OCI-LY1 (cell line): ENCODE results near the gene NAV3.

Source experiments
- H2AFZ ChIP-seq: fragments of 200-600 bp; sonication (generic), shearing (Covaris generic); 2 replicates; pipeline ENCODE4 v1.6.0; 2014; ENCODE audit warnings: antibody characterized with exemption, mild to moderate bottlenecking, low read length
- H3F3A ChIP-seq: fragments of 200-600 bp; sonication (generic), shearing (Covaris generic); 2 replicates; pipeline ENCODE4 v1.6.0; 2014; ENCODE audit warnings: mild to moderate bottlenecking, antibody characterized with exemption, low read length, moderate library complexity; ENCODE audit not compliant: insufficient read depth
- H3K27ac ChIP-seq: fragments of 200-600 bp; sonication (generic); 2 replicates; pipeline ENCODE4 v1.5.1; 2014; ENCODE audit warnings: low read length, mixed run types, mild to moderate bottlenecking, low read depth; ENCODE audit not compliant: poor library complexity, severe bottlenecking
- H3K27me3 ChIP-seq: fragments of 200-600 bp; sonication (generic); 2 replicates; pipeline ENCODE4 v1.6.0; 2014; ENCODE audit warnings: antibody characterized with exemption, mild to moderate bottlenecking, low read length, moderate library complexity; ENCODE audit not compliant: insufficient read depth
- H3K36me3 ChIP-seq: fragments of 200-600 bp; sonication (generic); 2 replicates; pipeline ENCODE4 v1.6.1; 2014; ENCODE audit warnings: mild to moderate bottlenecking, antibody characterized with exemption, low read length, moderate library complexity, mixed read lengths; ENCODE audit not compliant: insufficient read depth
- H3K4me1 ChIP-seq: fragments of 200-600 bp; sonication (generic); 2 replicates; pipeline ENCODE4 v1.5.1; 2014; ENCODE audit warnings: mild to moderate bottlenecking, low read length, moderate library complexity; ENCODE audit not compliant: insufficient read depth, severe bottlenecking
- H3K4me2 ChIP-seq: fragments of 200-600 bp; sonication (generic), shearing (Covaris generic); 2 replicates; pipeline ENCODE4 v1.6.1; 2014; ENCODE audit warnings: low read length
- H3K4me3 ChIP-seq: fragments of 200-600 bp; sonication (generic); 2 replicates; pipeline ENCODE4 v1.5.1; 2014; ENCODE audit warnings: low read length, low read depth, mild to moderate bottlenecking, mixed read lengths; ENCODE audit not compliant: poor library complexity, severe bottlenecking
- H3K79me2 ChIP-seq: fragments of 200-600 bp; shearing (Covaris generic); 2 replicates; pipeline ENCODE4 v1.6.1; 2016; ENCODE audit warnings: mixed run types, low read length, mixed read lengths; ENCODE audit not compliant: insufficient read depth
- H3K9ac ChIP-seq: fragments of 200-600 bp; sonication (generic), shearing (Covaris generic); 2 replicates; pipeline ENCODE4 v1.6.1; 2014; ENCODE audit warnings: mild to moderate bottlenecking, low read length, mixed read lengths
- H3K9me2 ChIP-seq: fragments of 200-600 bp; sonication (generic), shearing (Covaris generic); 2 replicates; pipeline ENCODE4 v1.6.1; 2014; ENCODE audit warnings: low read depth, mild to moderate bottlenecking, low read length, mixed read lengths
- H3K9me3 ChIP-seq: fragments of 200-600 bp; shearing (Covaris generic); 2 replicates; pipeline ENCODE4 v1.6.1; 2014; ENCODE audit warnings: low read length, mixed read lengths
- H4K20me1 ChIP-seq: fragments of 200-600 bp; sonication (generic), shearing (Covaris generic); 2 replicates; pipeline ENCODE4 v1.6.0; 2016; ENCODE audit warnings: mild to moderate bottlenecking, low read length; ENCODE audit not compliant: insufficient read depth
- EZH2 ChIP-seq: fragments of 200-600 bp; sonication (generic), shearing (Covaris generic); IDR thresholded peaks from 2 replicates; pipeline ENCODE4 v1.8.0; 2017; ENCODE audit warnings: borderline replicate concordance, mixed run types, mild to moderate bottlenecking, antibody characterized with exemption, low read length, moderate library complexity, mixed read lengths
- TF ChIP-seq, protein P1 (sequence below): fragments of 200-600 bp; sonication (generic), shearing (Covaris generic); IDR thresholded peaks from 2 replicates; pipeline ENCODE4 v1.5.1; 2017; ENCODE audit warnings: mild to moderate bottlenecking, antibody characterized with exemption, low read length, moderate library complexity, mixed read lengths

NAV3 gene

DNA sequence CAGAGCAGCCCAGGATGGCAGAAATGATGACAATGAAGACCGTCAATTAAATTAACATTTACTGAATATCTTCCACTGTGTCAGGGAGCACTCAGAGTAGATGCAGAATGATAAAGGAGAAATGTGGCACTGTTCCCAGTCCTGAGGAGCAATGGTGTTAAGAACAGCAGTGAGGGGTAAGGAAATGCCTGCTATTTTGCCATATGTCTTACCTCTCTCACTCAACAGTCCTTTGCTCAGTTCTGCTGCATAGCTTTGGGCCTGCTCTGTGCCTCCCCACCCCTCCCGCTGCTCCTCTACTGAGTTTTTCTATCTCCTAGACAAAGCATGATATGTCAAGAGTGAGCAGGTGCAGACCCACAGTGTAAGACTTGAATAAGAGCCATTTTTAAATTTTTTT, 318.8 kb downstream of the NAV3 start:
- H3F3A ChIP-seq, result no peaks in the 10 kb centered on the region
- H3K79me2 ChIP-seq, result no peaks in the 10 kb centered on the region
- no peaks in the 10 kb centered on the region for H4K20me1 ChIP-seq
- no peak overlapping the region for H2AFZ ChIP-seq
- H3K9ac ChIP-seq, result no peak overlapping the region
- H3K9me3 ChIP-seq, result no peaks in the 10 kb centered on the region
- H3K9me2 ChIP-seq, result no peaks in the 10 kb centered on the region; the same call in 1 of the 2 replicates
- TF ChIP-seq, protein P1, sequence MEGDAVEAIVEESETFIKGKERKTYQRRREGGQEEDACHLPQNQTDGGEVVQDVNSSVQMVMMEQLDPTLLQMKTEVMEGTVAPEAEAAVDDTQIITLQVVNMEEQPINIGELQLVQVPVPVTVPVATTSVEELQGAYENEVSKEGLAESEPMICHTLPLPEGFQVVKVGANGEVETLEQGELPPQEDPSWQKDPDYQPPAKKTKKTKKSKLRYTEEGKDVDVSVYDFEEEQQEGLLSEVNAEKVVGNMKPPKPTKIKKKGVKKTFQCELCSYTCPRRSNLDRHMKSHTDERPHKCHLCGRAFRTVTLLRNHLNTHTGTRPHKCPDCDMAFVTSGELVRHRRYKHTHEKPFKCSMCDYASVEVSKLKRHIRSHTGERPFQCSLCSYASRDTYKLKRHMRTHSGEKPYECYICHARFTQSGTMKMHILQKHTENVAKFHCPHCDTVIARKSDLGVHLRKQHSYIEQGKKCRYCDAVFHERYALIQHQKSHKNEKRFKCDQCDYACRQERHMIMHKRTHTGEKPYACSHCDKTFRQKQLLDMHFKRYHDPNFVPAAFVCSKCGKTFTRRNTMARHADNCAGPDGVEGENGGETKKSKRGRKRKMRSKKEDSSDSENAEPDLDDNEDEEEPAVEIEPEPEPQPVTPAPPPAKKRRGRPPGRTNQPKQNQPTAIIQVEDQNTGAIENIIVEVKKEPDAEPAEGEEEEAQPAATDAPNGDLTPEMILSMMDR, result no peak
- no peak for TF ChIP-seq EZH2
- H3K4me2 ChIP-seq, result no peak overlapping the region
- no peaks in the 10 kb centered on the region for H3K36me3 ChIP-seq
- no peaks in the 10 kb centered on the region for H3K27me3 ChIP-seq
- H3K27ac ChIP-seq, result no peak overlapping the region
- H3K4me1 ChIP-seq, result no peaks in the 10 kb centered on the region
- H3K4me3 ChIP-seq, result no peak overlapping the region

DNA sequence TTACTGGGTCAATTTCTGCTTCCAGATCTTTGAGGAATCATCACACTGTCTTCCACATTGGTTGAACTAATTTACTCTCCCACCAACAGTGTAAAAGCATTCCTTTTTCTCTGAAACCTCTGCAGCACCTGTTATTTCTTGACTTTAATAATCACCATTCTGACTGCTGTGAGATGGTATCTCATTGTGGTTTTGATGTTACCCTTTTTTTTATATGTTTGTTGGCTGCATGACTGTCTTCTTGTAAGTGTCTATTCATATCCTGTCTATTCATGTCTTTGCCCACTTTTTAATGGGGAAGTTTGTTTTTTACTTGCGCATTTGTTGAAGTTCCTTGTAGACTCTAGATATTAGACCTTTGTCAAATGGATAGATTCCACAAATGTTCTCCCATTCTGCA, 324.9 kb downstream of the NAV3 start:
- Histone ChIP-seq H3F3A (no peaks in the 10 kb centered on the region), H3K9me2 (no peaks in the 10 kb centered on the region; the same call in 1 of the 2 replicates), H3K4me1 (no peaks in the 10 kb centered on the region), H3K79me2 (no peaks in the 10 kb centered on the region), H3K4me2 (no peak overlapping the region), H2AFZ (no peak overlapping the region), H3K9ac (no peak overlapping the region), H4K20me1 (no peaks in the 10 kb centered on the region), H3K27ac (no peak overlapping the region), H3K9me3 (no peaks in the 10 kb centered on the region), H3K4me3 (no peak overlapping the region), H3K27me3 (no peaks in the 10 kb centered on the region), H3K36me3 (no peaks in the 10 kb centered on the region)
- TF ChIP-seq EZH2, result no peak
- TF ChIP-seq, protein P1, result no peak

DNA sequence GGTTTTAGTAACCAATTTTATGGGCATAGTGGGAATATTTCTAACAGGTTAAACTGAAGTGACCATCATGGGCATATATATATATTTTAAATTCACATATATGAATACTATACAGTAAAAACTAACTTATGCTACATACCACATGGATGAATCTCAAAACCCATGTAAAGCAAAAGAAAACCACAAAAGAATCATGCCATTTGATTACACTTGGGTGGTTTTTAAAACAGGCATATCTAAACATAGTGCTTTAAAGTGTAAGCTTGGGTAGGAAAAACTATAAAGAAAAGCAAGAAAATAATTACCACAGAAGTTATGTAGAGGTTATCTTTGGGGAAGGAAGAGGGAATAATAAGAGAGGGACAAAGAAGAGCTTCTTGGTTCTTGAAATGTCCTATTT, 326.1 kb downstream of the NAV3 start:
- TF ChIP-seq, protein P1, result no peak
- TF ChIP-seq EZH2, result no peak
- Histone ChIP-seq H3K27me3 (no peaks in the 10 kb centered on the region), H3K4me2 (no peak overlapping the region), H3K9ac (no peak overlapping the region), H3F3A (no peaks in the 10 kb centered on the region), H3K27ac (no peak overlapping the region), H3K79me2 (no peaks in the 10 kb centered on the region), H3K9me2 (no peaks in the 10 kb centered on the region; the same call in 1 of the 2 replicates), H3K9me3 (no peaks in the 10 kb centered on the region), H3K4me3 (no peak overlapping the region), H4K20me1 (no peaks in the 10 kb centered on the region), H3K4me1 (no peaks in the 10 kb centered on the region), H3K36me3 (no peaks in the 10 kb centered on the region), H2AFZ (no peak overlapping the region)
